Astrocyte of the hippocampus (primary cell): ENCODE data around the gene DEFB132.
"Not testable (repeated sequence)": the region's sequence is repeated elsewhere in the genome, so short reads cannot be mapped to it uniquely, and the experiment has no call there.

Experiments used
- DNase-seq: peaks from one replicate; pipeline ENCODE4 v3.0.0; 2011; ENCODE audit warnings: low read depth, low spot score

DEFB132 gene, protein sequence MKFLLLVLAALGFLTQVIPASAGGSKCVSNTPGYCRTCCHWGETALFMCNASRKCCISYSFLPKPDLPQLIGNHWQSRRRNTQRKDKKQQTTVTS

DNA sequence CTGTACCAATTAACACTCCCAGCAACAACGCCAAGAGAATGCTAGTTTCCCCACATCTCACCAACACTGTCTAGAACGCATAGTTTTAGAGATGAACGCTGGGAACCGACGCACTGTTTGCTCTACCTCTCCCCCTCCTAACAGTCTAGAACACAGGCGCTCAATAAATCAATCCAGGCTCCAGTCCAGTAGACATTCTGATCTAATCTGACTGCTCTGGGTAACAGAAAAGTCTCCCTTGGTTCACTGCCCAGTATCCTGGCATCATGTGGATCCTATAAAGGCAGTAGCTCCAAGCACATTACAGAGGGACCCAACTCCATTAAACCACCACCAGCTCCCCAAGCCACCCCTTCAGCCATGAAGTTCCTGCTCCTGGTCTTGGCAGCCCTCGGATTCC, at the start of gene DEFB132:
Gene DEFB132 (plus strand): TSS at position 306 of the 400 bp plus-strand sequence. CDS start 55 bp downstream, at position 361.
- DNase-seq: no peak

DNA sequence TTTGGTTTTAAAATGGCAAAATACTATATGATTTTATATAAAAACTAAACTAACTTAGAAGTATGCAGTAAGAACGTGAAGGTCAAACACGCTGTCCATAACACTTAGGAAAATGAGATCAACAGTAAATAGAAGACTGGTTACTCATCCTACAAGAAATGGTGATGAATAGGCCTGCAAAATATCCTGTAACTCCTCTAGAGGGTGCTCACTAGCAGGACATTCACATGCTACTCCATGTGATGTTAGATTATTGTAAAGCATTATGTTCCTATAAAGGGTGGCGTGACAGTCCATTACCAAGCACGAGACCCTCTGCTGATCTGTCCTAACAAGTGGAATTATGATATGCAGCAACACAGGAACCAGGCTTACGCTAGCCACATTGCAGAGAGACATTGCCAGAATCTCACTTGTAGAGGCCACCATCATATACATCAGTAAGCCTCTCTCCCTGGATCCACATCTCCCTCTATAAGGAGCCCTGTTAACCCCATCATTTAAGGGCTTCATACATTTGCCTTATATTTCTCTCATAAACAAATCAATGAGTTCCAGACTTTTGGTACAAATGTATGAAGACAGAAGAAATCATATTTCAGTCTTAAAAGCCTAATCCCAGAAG, 48.5 kb upstream of the DEFB132 start:
- peak; percentile 64 for DNase-seq

DNA sequence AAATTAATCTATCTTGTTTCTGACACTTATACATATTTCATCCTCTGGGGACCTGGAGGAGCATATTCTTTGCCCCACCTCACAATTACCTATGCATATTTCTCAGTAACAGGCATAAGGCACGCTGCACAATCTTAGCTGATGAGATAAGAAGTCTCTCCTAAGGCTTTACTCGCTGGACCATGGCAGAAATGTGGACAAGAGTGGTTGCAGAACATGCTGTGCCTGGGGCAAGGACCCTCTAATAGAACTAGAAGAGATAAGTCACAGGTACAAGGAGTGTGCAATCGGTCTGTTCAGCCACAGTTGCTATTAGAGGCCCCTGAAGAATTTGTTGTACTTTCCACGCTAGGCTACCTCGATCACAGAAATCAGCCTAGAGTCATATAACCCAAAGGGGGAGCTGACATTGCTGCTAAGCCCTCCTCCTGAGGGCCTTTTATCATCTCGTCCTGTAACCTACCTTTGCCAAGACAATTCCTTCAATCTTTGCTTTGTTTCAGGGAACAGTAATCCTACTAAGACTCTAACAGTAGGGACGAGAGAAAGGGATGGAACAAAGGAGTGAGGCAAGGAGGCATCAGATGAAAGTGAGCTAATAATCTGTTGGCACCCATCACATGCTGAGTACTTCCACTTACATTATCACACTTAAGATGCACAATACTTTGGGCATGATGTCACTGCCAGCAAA, 46.6 kb upstream of the DEFB132 start:
- no peak for DNase-seq

DNA sequence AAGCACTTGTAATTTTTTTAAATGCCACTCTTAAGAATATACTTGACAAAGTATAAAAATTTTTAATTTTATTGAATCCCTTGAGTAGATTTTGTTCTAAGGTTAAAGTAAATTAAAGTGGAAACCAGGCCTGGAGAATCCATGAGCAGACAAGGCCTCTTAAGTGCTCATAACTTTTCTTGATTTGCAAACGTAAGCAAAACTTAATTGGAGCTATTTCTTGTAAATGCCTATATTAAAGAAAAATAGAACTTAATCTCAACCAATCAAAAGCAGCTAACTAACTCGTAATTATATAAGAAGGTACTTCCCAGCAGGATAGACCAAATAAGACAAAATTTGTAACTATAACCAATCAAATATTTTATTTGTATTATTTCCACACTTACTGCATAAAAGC, 43.1 kb upstream of the DEFB132 start:
- no peak for DNase-seq

DNA sequence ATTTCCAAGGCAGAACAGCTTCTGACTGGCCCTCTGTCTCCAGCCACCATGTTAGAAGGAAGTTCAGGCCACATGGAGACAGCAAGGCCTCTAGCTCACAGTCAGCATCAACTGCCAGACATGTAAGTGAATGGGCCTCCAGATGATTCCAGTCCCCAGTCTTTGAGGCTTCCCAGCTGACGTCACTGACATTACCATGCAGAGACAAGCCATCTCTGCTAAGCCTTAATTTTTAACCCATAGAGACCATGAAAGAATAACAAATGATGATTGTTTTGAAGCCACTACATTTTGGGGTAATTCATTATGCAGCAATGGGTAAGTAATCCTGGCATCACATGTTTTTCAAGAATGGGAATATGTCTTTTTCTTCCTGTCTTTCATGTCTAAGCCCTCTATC, 41.7 kb upstream of the DEFB132 start:
- DNase-seq: no peak

DNA sequence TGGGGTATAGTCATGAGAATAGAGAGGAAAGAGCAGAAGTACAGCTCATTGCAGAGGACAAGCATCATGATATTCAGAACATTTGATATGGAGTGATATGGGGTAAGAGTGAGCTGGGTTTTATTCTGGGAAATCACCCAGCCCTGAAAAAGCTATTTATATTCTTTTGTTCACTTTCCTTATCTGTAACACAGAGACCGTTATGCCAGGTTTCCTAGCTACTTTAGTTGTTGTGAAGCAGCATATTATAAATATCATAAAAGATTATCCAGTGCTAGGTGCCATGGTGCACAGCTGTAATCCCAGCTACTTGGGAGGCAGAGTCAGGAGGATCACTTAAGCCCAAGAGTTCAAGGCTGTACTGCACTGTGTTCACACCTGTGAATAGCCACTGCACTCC, 40.3 kb upstream of the DEFB132 start:
- DNase-seq: no peak

DNA sequence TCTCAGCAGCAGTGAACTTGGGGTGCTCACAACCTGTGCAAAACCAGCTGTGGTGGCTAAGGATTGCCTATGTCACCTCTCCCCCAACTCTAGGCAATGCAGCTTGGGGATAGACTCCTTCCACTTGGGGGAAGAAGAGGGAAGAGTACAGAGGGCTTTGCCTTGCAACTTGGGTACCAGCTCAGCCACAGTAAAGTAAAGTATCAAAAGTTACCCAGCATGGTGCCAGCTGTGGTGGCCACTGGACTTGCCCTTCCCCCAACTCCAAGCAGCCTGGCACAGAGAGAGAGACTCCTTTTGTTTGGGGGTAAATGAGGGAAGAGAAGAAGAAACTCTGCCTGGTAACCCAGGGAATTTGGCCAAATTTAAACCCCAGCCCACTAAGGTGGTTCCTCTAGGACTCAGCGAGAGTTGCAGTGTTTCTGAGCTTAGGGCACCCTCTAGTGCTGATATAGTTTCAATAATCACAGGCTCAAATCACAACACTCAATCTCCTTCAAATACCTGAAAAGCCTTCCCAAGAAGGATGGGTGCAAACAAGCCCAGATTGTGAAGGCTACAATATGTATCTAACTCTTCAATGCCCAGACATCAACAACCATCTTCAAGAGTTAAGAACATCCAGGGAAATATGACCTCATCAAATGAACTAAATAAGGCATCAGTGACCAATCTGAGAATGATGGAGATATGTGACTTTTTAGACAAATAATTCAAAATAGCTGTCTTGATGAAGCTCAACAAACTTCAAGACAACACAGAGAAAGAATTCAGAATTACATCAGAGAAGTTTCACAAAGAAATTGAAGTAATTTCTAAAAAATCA, 38.0 kb upstream of the DEFB132 start:
- peak; percentile 20 for DNase-seq

DNA sequence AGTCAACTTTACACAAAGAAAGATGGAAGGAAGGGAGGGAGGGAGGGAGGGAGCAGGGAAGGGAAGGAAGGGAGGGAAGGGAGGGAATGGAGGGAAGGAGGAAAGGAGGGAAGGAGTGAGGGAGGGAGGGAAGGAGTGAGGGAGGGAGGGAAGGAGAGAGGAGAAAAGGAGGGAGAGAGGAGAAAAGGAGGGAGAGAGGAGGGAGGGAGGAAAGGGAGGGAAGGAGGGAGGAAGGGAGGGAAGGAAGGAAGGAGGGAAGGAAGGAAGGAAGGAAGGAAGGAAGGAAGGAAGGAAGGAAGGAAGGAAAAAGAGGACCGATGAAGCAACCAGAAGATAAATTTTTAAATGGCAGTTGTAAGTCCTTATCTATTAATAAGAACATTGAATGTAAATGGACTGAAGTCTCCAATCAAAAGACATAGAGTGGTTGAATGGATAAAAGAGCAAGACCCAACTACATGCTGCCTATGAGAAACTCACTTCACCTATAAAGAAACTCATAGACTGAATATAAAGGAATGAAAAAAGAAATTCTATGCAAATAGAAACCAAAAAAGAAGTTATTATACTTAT, 36.2 kb upstream of the DEFB132 start:
- no peak for DNase-seq

DNA sequence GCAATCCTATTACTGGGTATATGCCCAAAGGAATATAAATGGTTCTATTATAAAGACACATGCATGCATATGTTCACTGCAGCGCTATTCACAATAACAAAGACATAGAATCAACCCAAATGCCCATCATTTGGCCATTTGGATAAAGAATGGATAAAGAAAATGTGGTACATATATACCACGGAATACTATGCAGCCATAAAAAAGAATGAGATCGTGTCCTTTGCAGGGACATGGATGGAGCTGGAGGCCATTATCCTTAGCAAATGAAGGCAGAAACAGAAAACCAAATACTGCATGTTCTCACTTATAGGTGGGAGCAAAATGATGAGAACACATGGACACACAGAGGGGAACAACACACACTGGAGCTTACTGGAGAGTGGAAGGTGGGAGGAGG, 31.6 kb upstream of the DEFB132 start:
- not testable (repeated sequence) for DNase-seq

DNA sequence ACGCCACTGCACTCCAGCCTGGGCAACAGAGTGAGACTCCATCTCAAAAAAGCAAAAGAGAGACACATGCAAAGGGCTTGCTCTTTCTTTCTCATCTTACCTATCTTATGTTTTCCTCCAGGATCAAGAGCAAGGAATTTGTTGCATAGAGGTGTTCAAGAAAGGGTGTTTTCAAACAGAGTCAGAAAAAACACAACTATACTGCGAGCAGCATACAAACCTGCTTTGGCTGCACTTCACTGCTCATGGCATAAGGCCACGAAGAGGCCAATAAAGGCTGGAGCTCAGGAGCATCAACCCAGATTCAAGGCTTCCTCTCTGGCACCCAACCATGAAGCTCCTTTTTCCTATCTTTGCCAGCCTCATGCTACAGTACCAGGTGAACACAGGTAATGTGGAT, 30.6 kb upstream of the DEFB132 start, which contains the start of gene DEFB129:
Gene DEFB129 (plus strand): TSS at position 301 of the 400 bp plus-strand sequence. CDS start 31 bp downstream, at position 332.
- no peak for DNase-seq

DNA sequence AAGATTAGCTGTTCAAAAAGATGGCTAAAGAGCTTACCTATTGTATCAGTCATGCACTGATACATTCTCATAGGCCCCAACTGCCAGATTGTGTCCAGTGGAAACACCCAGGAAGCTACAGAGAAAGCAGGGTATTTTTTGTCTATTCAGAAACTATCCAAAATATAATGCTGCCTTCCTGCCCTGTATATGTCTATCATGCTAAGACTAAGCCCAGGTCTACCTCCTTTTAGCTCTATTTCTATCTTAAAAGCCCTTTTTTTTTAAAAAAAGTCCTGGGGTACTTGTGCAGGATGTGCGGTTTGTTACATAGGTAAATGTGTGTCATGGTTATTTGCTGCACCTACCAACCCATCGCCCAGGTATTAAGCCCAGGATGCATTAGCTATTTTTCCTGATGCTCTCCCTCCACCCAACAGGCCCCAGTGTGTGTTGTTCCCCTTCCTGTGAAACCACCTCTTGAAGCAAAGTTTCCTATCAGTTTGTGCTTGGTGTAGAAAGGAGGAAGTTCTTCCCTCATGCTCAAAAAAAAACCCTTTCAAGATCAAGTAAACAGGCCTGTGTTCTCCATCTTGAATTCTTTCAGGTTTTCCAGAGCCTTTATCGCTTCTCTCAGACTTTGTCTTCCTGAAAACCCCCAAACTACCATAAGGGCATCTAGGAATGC, 30.0 kb upstream of the DEFB132 start:
- no peak for DNase-seq

DNA sequence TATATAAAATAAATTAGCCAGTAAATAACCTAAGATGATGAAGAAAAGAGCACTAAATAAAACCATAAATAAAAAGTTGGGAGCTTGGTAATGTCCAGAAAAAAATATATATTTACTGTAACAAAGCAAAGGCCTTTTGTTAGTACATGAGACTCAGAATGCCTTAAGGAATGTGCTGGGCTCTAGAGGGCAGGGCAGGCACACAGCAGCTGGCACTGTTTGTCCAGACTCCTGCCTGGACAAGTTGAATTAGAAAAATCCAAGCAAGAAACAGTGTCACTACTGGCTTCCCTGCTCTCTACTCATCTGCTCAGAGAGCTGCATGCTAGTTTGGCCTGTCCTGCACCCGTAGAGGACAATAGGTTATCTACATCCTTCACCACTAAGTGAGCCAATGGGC, 21.6 kb upstream of the DEFB132 start:
- peak; percentile 31 for DNase-seq

DNA sequence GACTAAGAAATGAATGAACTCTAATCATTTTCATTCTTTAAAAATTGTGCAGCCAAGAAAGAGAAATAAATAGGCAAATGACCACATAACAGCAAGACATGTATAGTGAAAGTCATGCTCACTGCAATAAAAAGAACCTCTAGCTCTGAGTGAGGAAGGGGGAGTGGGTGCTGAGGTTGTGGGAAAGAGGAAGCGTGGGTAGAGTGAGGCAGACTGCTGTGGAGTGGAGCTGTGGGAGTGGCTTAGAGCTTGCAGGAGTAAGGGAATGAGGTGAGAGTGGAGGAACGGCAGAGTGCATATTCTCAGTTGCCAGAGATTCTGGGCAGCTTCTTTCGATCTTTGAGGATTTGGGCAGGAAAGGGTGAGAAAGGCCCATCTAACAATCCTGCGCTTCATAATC, 20.0 kb upstream of the DEFB132 start:
- no peak for DNase-seq

DNA sequence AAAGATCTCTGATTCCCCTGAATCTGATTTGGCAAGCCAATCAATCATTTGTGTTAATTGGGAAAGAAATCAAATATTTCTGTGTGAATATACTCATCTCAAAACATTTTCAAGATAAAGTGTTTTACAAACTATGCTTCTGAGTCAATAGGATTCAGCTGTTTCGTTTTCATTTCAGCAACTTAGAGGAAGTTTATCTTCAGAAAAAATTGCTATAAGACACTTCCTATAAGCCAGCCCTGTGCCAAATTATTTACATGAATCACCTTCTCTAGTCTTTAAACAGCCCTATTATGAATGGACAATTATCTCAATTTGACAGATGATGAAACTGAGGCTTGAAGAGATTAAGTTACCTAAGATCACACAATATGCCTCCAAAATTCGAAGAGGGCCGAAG, 19.6 kb upstream of the DEFB132 start:
- DNase-seq: no peak

DNA sequence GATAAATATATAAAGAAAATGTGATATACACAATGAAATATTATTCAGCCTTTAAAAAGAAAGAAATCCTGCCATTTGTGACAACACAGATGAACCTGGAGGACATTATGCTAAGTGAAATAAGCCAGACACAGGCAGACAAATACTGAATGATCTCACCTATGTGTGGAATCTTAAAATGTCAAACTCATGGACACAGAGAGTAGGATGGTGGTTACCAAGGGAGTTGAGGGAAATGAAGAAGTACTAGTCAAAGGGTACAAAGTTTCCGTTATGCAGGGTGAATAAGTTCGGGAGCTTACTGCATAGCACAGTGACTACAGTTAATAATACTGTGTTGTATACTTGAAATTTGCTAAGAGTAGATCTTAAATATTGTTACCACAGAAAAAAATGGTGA, 14.6 kb upstream of the DEFB132 start:
- DNase-seq: no peak

DNA sequence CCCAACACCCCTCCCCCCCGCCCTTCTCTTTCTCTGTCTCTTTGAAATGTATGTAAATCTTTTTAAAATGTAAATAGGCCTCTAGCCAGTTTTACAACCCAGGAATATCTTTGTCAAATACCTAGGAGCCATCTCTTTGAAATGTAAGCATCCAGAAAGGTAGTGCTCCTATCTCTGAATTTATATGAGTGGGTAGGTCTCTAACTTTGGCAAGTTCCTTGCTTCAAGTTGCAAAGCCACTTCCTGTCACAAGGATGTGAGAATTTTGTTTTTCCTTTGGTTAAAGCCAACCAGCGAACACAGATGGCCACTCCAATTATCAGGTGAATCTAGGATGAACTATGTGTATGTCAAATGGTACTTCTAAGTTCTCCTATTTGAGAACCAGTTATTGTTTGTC, 6.2 kb upstream of the DEFB132 start:
- no peak for DNase-seq

DNA sequence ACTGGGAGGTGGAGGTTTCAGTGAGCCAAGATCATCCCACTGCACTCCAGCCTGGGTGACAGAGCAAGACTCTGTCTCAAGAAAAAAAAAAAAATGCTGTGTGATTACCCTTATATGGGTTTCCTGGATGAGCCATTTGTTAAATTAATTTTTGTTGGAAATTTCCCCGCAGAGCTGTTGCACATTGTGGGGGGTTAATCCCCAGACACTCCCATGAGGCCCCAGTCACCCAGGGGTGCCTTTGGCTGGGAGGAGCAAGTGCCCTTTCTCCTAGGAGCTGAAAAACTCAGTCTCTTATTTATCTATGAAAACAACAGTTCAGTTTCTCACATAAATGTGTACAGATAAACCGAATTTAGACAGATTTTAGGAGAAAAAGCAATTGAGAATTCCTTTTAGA, 4.7 kb upstream of the DEFB132 start:
- no peak for DNase-seq

DNA sequence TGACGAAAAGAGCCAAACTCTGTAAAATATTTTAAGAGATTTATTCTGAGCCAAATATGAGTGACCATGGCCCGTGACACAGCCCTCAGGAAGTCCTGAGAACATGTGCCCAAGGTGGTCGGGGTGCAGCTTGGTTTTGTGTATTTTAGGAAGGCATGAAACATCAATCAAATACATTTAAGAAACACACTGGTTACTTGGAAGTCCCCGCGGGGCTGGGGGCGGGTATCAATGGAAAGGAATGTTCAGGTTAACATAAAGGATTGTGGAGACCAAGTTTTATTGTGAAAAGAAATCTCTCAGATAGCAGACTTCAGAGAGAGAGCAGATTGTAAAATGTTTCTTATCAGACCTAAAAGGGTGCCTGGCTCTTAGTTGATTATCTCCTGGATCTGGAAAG, 4.1 kb upstream of the DEFB132 start:
- DNase-seq: not testable (repeated sequence)

DNA sequence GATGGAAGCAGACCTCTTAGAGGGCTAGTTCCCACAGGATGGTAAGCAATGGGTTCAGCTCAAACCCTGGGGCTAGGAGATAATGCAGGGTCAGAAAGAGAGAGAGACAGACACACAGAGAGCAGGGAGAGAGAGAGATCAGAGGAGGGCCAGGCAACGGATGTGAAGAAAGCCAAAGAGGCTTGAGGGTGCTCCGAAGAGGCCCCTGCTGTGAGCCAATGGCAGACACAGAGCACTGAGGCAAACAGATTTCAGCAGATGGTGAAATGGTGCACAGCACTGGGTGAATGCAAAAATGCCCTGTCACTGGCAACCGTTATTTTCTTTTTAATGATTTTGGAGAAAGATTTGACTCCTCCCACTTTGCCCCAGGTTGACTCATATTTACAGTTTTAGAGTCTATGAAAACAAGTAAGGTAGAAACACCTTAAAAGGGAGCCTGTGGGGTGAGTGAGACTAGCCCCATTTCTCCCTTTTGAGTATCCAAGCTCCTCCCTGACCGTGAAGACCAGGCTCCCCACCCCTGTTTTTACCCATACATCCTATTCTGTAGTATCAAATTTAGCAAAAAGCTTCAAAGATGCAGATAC, 840 bp downstream of the DEFB132 start:
- no peak for DNase-seq

DNA sequence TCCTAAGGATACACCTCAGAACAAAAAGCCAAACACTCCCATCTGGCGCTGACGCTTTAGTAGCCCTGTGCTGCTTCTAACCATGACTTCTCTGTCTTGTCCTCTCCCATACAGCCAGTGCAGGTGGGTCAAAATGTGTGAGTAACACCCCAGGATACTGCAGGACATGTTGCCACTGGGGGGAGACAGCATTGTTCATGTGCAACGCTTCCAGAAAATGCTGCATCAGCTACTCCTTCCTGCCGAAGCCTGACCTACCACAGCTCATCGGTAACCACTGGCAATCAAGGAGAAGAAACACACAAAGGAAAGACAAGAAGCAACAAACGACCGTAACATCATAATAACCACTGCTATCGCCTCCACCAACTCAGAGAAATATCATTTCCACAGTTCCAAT, 1.4 kb downstream of the DEFB132 start:
- no peak for DNase-seq

DNA sequence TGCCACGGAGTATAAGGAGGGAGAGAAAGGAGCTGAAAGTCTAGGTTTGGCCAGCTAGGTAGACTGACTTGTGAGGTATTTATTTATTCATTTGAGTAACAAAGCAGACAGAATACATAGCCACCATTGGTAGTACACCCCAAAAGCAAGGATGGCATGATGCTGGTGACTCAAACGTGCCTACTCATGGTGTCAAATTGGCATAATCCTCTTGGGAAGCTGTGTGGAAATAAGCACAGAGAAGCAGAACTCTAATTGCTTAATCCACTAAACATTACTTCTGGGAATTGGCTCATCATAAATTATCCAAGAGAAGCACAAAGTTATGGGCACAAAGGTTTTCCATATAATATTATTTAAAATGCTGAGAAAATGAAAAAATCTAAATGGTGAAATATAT, 2.5 kb downstream of the DEFB132 start:
- no peak for DNase-seq
